Osteoblast (primary cell): ENCODE results near the gene SERBP1. TPM values are rescaled to one million over a fixed set of nuclear protein-coding genes. Genes with fewer than 3 reads are reported as not detected.

Experiments
- DNase-seq: peaks from one replicate; pipeline ENCODE4 v3.0.0; 2011; ENCODE audit warnings: low spot score, mixed read lengths; ENCODE audit not compliant: insufficient read length; ENCODE audit errors: missing footprints
- H2AFZ ChIP-seq: 2 replicates; pipeline ENCODE4 v1.6.0; 2011; ENCODE audit warnings: mild to moderate bottlenecking, low read length
- H3K27ac ChIP-seq: 2 replicates; pipeline ENCODE4 v1.5.1; 2011; ENCODE audit warnings: mild to moderate bottlenecking, low read depth, low read length, moderate library complexity
- H3K27me3 ChIP-seq: 2 replicates; pipeline ENCODE4 v1.6.0; 2012; ENCODE audit warnings: mild to moderate bottlenecking, control low read depth, inconsistent platforms, low read length, moderate library complexity; ENCODE audit not compliant: insufficient read depth
- H3K36me3 ChIP-seq: 2 replicates; pipeline ENCODE4 v1.5.1; 2011; ENCODE audit warnings: mild to moderate bottlenecking, low read length, control low read depth, moderate library complexity; ENCODE audit not compliant: insufficient read depth
- H3K4me1 ChIP-seq: 2 replicates; pipeline ENCODE4 v1.5.1; 2011; ENCODE audit warnings: mild to moderate bottlenecking, low read length, control low read depth, moderate library complexity; ENCODE audit not compliant: insufficient read depth
- H3K4me2 ChIP-seq: 2 replicates; pipeline ENCODE4 v1.6.0; 2011; ENCODE audit warnings: mild to moderate bottlenecking, low read length; ENCODE audit not compliant: insufficient read depth
- H3K4me3 ChIP-seq: fragments of 200-600 bp; sonication (generic); 3 replicates; pipeline ENCODE4 v1.5.1; 2012; ENCODE audit warnings: mild to moderate bottlenecking, low read length, inconsistent platforms; ENCODE audit not compliant: insufficient read depth
- H3K79me2 ChIP-seq: 2 replicates; pipeline ENCODE4 v1.6.0; 2012; ENCODE audit warnings: mild to moderate bottlenecking, low read length, control low read depth, inconsistent platforms; ENCODE audit not compliant: insufficient read depth
- H3K9me3 ChIP-seq: 2 replicates; pipeline ENCODE4 v1.5.1; 2011; ENCODE audit warnings: low read depth, low read length, control low read depth
- H4K20me1 ChIP-seq: 2 replicates; pipeline ENCODE4 v1.6.0; 2012; ENCODE audit warnings: mild to moderate bottlenecking, low read length, control low read depth; ENCODE audit not compliant: insufficient read depth
- CTCF ChIP-seq: IDR thresholded peaks from 2 replicates; pipeline ENCODE4 v1.5.1; 2011; ENCODE audit warnings: mild to moderate bottlenecking, low read depth, low read length, moderate library complexity; ENCODE audit errors: extremely low read depth
- total RNA-seq: library from RNA; depleted of rRNA; stranded (reverse); fragments of >200 nt; gene quantifications from 2 replicates; pipeline ENCODE4 v1.2.3, GENCODE V29; 2012

The SERBP1 gene
- total RNA-seq, 1 donor: 161 TPM

- Histone ChIP-seq H3K36me3 (no peaks in the 10 kb centered on the region), H3K9me3 (no peaks in the 10 kb centered on the region), H3K4me1 (no peaks in the 10 kb centered on the region), H3K79me2 (no peaks in the 10 kb centered on the region), H3K4me2 (no peak overlapping the region), H4K20me1 (no peaks in the 10 kb centered on the region), H3K4me3 (no peak overlapping the region), H3K27me3 (no peaks in the 10 kb centered on the region), H2AFZ (no peak overlapping the region), H3K27ac (no peak overlapping the region)
- no peak for TF ChIP-seq CTCF
- DNase-seq: no peak
These were observed 46.1 kb downstream of the SERBP1 start for GRCh38 chr1:67383999-67384638.

GRCh38 chr1:67382292-67382691, 47.9 kb downstream of the SERBP1 start:
- Histone ChIP-seq H3K4me1 (no peaks in the 10 kb centered on the region), H3K4me3 (no peak overlapping the region), H2AFZ (no peak overlapping the region), H3K9me3 (no peaks in the 10 kb centered on the region), H3K4me2 (no peak overlapping the region), H3K36me3 (no peaks in the 10 kb centered on the region), H3K27ac (no peak overlapping the region), H3K79me2 (no peaks in the 10 kb centered on the region), H3K27me3 (no peaks in the 10 kb centered on the region), H4K20me1 (no peaks in the 10 kb centered on the region)
- TF ChIP-seq CTCF: no peak
- DNase-seq: no peak

- H3K4me3 ChIP-seq: no peak overlapping the region
- no peaks in the 10 kb centered on the region for H3K4me1 ChIP-seq
- no peaks in the 10 kb centered on the region for H3K27me3 ChIP-seq
- no peak overlapping the region for H3K4me2 ChIP-seq
- no peaks in the 10 kb centered on the region for H3K9me3 ChIP-seq
- TF ChIP-seq CTCF: no peak
- no peak overlapping the region for H2AFZ ChIP-seq
- no peaks in the 10 kb centered on the region for H4K20me1 ChIP-seq
- H3K27ac ChIP-seq: no peak overlapping the region
- no peaks in the 10 kb centered on the region for H3K36me3 ChIP-seq
- H3K79me2 ChIP-seq: no peaks in the 10 kb centered on the region
- DNase-seq: no peak
These were observed 49.0 kb downstream of the SERBP1 start for GRCh38 chr1:67381154-67381553.

- no peaks in the 10 kb centered on the region for H3K79me2 ChIP-seq
These were observed 52.9 kb downstream of the SERBP1 start for GRCh38 chr1:67377253-67377652.

More at GRCh38 chr1:67377253-67377652, 52.9 kb downstream of the SERBP1 start:
- no peaks in the 10 kb centered on the region for H3K36me3 ChIP-seq
- no peak overlapping the region for H3K4me2 ChIP-seq
- no peak overlapping the region for H3K27ac ChIP-seq
- no peak for TF ChIP-seq CTCF
- DNase-seq: no peak
- no peak overlapping the region for H3K4me3 ChIP-seq
- H3K4me1 ChIP-seq: no peaks in the 10 kb centered on the region
- H3K27me3 ChIP-seq: no peaks in the 10 kb centered on the region
- no peak overlapping the region for H2AFZ ChIP-seq
- no peaks in the 10 kb centered on the region for H4K20me1 ChIP-seq
- H3K9me3 ChIP-seq: no peaks in the 10 kb centered on the region
